ENCODE data around the gene PTPRG. TPM values are rescaled to one million over a fixed set of nuclear protein-coding genes. Genes with fewer than 3 reads are reported as not detected.

PTPRG gene
- total and polyA plus RNA-seq, 2 experiments from 2014 or later: 24.4 to 131 TPM

- no peak for TF ChIP-seq EZH2 (IDR thresholded peaks at IDR 0.05; ENCODE audit: low read depth, unreplicated experiment)
- no peak for TF ChIP-seq ZNF331 (CRISPR knock-in tag; IDR thresholded peaks at IDR 0.05; ENCODE audit: low read depth)
- no peak for TF ChIP-seq EZH2phosphoT487 (IDR thresholded peaks at IDR 0.05; ENCODE audit: unreplicated experiment)
- no peak for TF ChIP-seq JUNB (IDR thresholded peaks at IDR 0.05; ENCODE audit: unreplicated experiment)
- TF ChIP-seq REST (IDR thresholded peaks at IDR 0.05; ENCODE audit: unreplicated experiment): no peak
- TF ChIP-seq ETS1 (IDR thresholded peaks at IDR 0.05): no peak
- no peak for TF ChIP-seq NANOG (IDR thresholded peaks at IDR 0.05; ENCODE audit: borderline replicate concordance)
These were observed 71.3 kb downstream of the PTPRG start (continued) for GRCh38 chr3:61632568-61633175.

- ATAC-seq: no peak
- Mint-ChIP-seq H3K36me3 (ENCODE audit: low read depth) (peaks cover 22% of the 10 kb centered on the region), H3K27me3 (ENCODE audit: insufficient read depth, low read depth, poor library complexity) (peaks cover 5% of the 10 kb centered on the region), H3K4me1 (peaks cover 36% of the 10 kb centered on the region), H3K9me3 (peaks cover 4% of the 10 kb centered on the region; the same call in 1 of the 3 replicates), H3K4me3 (no peak overlapping the region), H3K27ac (no peak overlapping the region)
- H3K27ac ChIP-seq (ENCODE audit: low read depth): peak overlapping the region; percentile 8; the same call in 1 of the 2 replicates
- H3K4me3 ChIP-seq: no peak overlapping the region
- H3K4me1 ChIP-seq (ENCODE audit: insufficient read depth): peaks cover 16% of the 10 kb centered on the region
- no peak for DNase-seq (ENCODE audit: low spot score)
- no peaks in the 10 kb centered on the region for H3K27me3 ChIP-seq (ENCODE audit: insufficient read depth)
- H3F3A ChIP-seq (replicated peaks; ENCODE audit: low read depth): no peaks in the 10 kb centered on the region
- H4K20me1 ChIP-seq (replicated peaks; ENCODE audit: insufficient read depth): peaks cover 55% of the 10 kb centered on the region
- H3K9me2 ChIP-seq (ENCODE audit: insufficient read depth): no peaks in the 10 kb centered on the region
- no peaks in the 10 kb centered on the region for H3K36me3 ChIP-seq (ENCODE audit: insufficient read depth)
- H2AFZ ChIP-seq: no peak overlapping the region
- H3K4me2 ChIP-seq: no peak overlapping the region
- H3K79me2 ChIP-seq (replicated peaks; ENCODE audit: insufficient read depth): peaks cover 100% of the 10 kb centered on the region
- no peak for TF ChIP-seq ZNF462 (CRISPR knock-in tag; IDR thresholded peaks at IDR 0.05)
- no peak for TF ChIP-seq CTCF (conservative IDR thresholded peaks at IDR 0.05; ENCODE audit: low read depth in 2 of 2)
- TF ChIP-seq ZNF114 (CRISPR knock-in tag; IDR thresholded peaks at IDR 0.05): no peak
- no peak for TF ChIP-seq STAT1 (IDR thresholded peaks at IDR 0.05; ENCODE audit: unreplicated experiment)
- TF ChIP-seq CREB1 (CRISPR knock-in tag; IDR thresholded peaks at IDR 0.05; ENCODE audit: low read depth): no peak
- no peak for TF ChIP-seq EZH2 (IDR thresholded peaks at IDR 0.05; ENCODE audit: low read depth, unreplicated experiment)
- TF ChIP-seq JUNB (IDR thresholded peaks at IDR 0.05; ENCODE audit: unreplicated experiment): no peak
- no peak for TF ChIP-seq EZH2phosphoT487 (IDR thresholded peaks at IDR 0.05; ENCODE audit: unreplicated experiment)
- no peak for TF ChIP-seq ZNF331 (CRISPR knock-in tag; IDR thresholded peaks at IDR 0.05; ENCODE audit: low read depth)
These were observed 73.3 kb downstream of the PTPRG start for GRCh38 chr3:61634678-61635077.

Data from GM23338 (cell line).